PC-3 (cell line): ENCODE data around the gene PON1. TPM values are rescaled to one million over a fixed set of nuclear protein-coding genes. Genes with fewer than 3 reads are reported as not detected.
A peak's percentile ranks its signal among the peaks of the same experiment; 100 is the strongest.

ENCODE experiments used
- ATAC-seq: fragments of 200-7000 bp; cut with Tn5 transposase; 2 replicates; pipeline ENCODE4 v1.9.1; 2020; ENCODE audit warnings: mild to moderate bottlenecking, moderate library complexity
- BruUV-seq: library from RNA; stranded (reverse); fragments of 400-500 nt; replicated peaks from 2 replicates; lab custom pipeline; 2021; lab: Mats Ljungman, UMichigan
- CTCF ChIA-PET: fragments of 300-600 bp; sonication (Branson Sonifier 250); formaldehyde crosslinking; loops from one replicate; lab custom pipeline; 2022; ENCODE audit warnings: antibody characterized with exemption; lab: Charles Lee
- POLR2A ChIA-PET: fragments of 300-600 bp; sonication (Branson Sonifier 250); formaldehyde crosslinking; loops from one replicate; lab custom pipeline; 2022; ENCODE audit warnings: antibody characterized with exemption; ENCODE audit not compliant: unreplicated experiment; lab: Charles Lee
- DNase-seq: peaks from one replicate; pipeline ENCODE4 v3.0.0-alpha.2; 2015
- H2AFZ ChIP-seq: fragments of 300-600 bp; sonication (generic); 2 replicates; pipeline ENCODE4 v1.6.0; 2016; ENCODE audit warnings: antibody characterized with exemption, low read length
- H3F3A ChIP-seq: fragments of 300-600 bp; sonication (generic); one replicate; pipeline ENCODE4 v1.6.0; 2017; ENCODE audit warnings: antibody characterized with exemption, low read length, control low read depth, mild to moderate bottlenecking; ENCODE audit not compliant: unreplicated experiment
- H3K27ac ChIP-seq: fragments of 300-600 bp; sonication (generic); 2 replicates; pipeline ENCODE4 v1.5.1; 2016; ENCODE audit warnings: mild to moderate bottlenecking, low read length
- H3K27me3 ChIP-seq: fragments of 300-600 bp; sonication (generic); 2 replicates; pipeline ENCODE4 v1.6.1; 2016; ENCODE audit warnings: low read length, mixed read lengths
- H3K36me3 ChIP-seq: fragments of 300-600 bp; sonication (generic); 2 replicates; pipeline ENCODE4 v1.6.1; 2016; ENCODE audit warnings: low read depth, mixed run types, low read length, mixed read lengths
- H3K4me1 ChIP-seq: fragments of 300-600 bp; sonication (generic); 2 replicates; pipeline ENCODE4 v1.5.1; 2016; ENCODE audit warnings: low read length; ENCODE audit not compliant: insufficient read depth
- H3K4me2 ChIP-seq: fragments of 300-600 bp; sonication (generic); 2 replicates; pipeline ENCODE4 v1.6.0; 2016; ENCODE audit warnings: low read length
- H3K4me3 ChIP-seq: fragments of 300-600 bp; sonication (generic); 2 replicates; pipeline ENCODE4 v1.5.1; 2016; ENCODE audit warnings: mild to moderate bottlenecking, low read length, mixed read lengths
- H3K79me2 ChIP-seq: fragments of 300-600 bp; sonication (generic); 2 replicates; pipeline ENCODE4 v1.6.1; 2017; ENCODE audit warnings: low read length, mixed read lengths
- H3K9ac ChIP-seq: fragments of 300-600 bp; sonication (generic); 2 replicates; pipeline ENCODE4 v1.6.0; 2016; ENCODE audit warnings: mild to moderate bottlenecking, low read length
- H3K9me2 ChIP-seq: fragments of 300-600 bp; sonication (generic); replicated peaks from 2 replicates; pipeline ENCODE4 v1.6.1; 2016; ENCODE audit warnings: mixed run types, low read length, mixed read lengths
- H3K9me3 ChIP-seq: fragments of 300-600 bp; sonication (generic); 2 replicates; pipeline ENCODE4 v1.6.1; 2016; ENCODE audit warnings: low read length, mixed read lengths
- H4K20me1 ChIP-seq: fragments of 300-600 bp; sonication (generic); 2 replicates; pipeline ENCODE4 v1.6.1; 2016; ENCODE audit warnings: low read length, mixed read lengths
- EZH2 ChIP-seq: fragments of 300-600 bp; sonication (generic); IDR thresholded peaks from one replicate; pipeline ENCODE4 v1.6.1; 2017; ENCODE audit warnings: antibody characterized with exemption, mild to moderate bottlenecking, low read length; ENCODE audit not compliant: unreplicated experiment
- EZH2phosphoT487 ChIP-seq: fragments of 300-600 bp; sonication (generic); IDR thresholded peaks from 2 replicates; pipeline ENCODE4 v1.6.1; 2018; ENCODE audit warnings: mild to moderate bottlenecking, antibody characterized with exemption, low read length, borderline replicate concordance
- intact Hi-C: fragments of 100-400 bp; cut with micrococcal nuclease; formaldehyde crosslinking; loops from 2 replicates; pipeline ENCODE4 v1.9.0; 2023
- total RNA-seq: library from RNA; depleted of rRNA; stranded (reverse); fragments of >200 nt; gene quantifications from 2 replicates; pipeline ENCODE4 v1.2.3, GENCODE V29; 2014
- TF ChIP-seq, protein P1 (sequence below): fragments of 300-600 bp; sonication (generic); conservative IDR thresholded peaks from 2 replicates; pipeline ENCODE4 v1.5.1; 2017; ENCODE audit warnings: antibody characterized with exemption, low read depth, mild to moderate bottlenecking, low read length

The PON1 gene
- total RNA-seq, 1 experiment from 2014 or later, result not detected

GRCh38 chr7:95342642-95343307 lies 18.4 kb upstream of the PON1 start:
- intact Hi-C loops, result no loop called here
- POLR2A ChIA-PET, result no interaction called here
- Histone ChIP-seq H3K79me2 (no peaks in the 10 kb centered on the region), H3K4me1 (no peaks in the 10 kb centered on the region), H3K27me3 (no peaks in the 10 kb centered on the region), H3F3A (no peaks in the 10 kb centered on the region), H3K9ac (no peak overlapping the region), H3K36me3 (no peaks in the 10 kb centered on the region), H3K4me3 (no peak overlapping the region), H4K20me1 (no peaks in the 10 kb centered on the region), H2AFZ (no peak overlapping the region), H3K9me2 (no peaks in the 10 kb centered on the region), H3K27ac (no peak overlapping the region), H3K9me3 (no peaks in the 10 kb centered on the region), H3K4me2 (no peak overlapping the region)
- DNase-seq (no peak), ATAC-seq (no peak)
- CTCF ChIA-PET, result no interaction called here
- BruUV-seq, result no TSS peak
- TF ChIP-seq, protein P1, sequence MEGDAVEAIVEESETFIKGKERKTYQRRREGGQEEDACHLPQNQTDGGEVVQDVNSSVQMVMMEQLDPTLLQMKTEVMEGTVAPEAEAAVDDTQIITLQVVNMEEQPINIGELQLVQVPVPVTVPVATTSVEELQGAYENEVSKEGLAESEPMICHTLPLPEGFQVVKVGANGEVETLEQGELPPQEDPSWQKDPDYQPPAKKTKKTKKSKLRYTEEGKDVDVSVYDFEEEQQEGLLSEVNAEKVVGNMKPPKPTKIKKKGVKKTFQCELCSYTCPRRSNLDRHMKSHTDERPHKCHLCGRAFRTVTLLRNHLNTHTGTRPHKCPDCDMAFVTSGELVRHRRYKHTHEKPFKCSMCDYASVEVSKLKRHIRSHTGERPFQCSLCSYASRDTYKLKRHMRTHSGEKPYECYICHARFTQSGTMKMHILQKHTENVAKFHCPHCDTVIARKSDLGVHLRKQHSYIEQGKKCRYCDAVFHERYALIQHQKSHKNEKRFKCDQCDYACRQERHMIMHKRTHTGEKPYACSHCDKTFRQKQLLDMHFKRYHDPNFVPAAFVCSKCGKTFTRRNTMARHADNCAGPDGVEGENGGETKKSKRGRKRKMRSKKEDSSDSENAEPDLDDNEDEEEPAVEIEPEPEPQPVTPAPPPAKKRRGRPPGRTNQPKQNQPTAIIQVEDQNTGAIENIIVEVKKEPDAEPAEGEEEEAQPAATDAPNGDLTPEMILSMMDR, result 0 out of 2 replicates have a peak, but pooled peaks have one; percentile 12
- TF ChIP-seq EZH2, result no peak
- TF ChIP-seq EZH2phosphoT487, result no peak

- BruUV-seq, result no TSS peak
- no peaks in the 10 kb centered on the region for H3K4me1 ChIP-seq
- H3K36me3 ChIP-seq, result no peaks in the 10 kb centered on the region
- H3K9me3 ChIP-seq, result no peaks in the 10 kb centered on the region
- no peak overlapping the region for H3K4me3 ChIP-seq
- no peak for DNase-seq
- no peak overlapping the region for H3K4me2 ChIP-seq
- POLR2A ChIA-PET, result no interaction called here
- no peak overlapping the region for H3K27ac ChIP-seq
- no peaks in the 10 kb centered on the region for H3K79me2 ChIP-seq
- H3F3A ChIP-seq, result no peaks in the 10 kb centered on the region
- H4K20me1 ChIP-seq, result no peaks in the 10 kb centered on the region
- no peak overlapping the region for H2AFZ ChIP-seq
- no peak overlapping the region for H3K9ac ChIP-seq
- no peaks in the 10 kb centered on the region for H3K9me2 ChIP-seq
- H3K27me3 ChIP-seq, result no peaks in the 10 kb centered on the region
- intact Hi-C loops, result no loop called here
- CTCF ChIA-PET, result no interaction called here
- no peak for ATAC-seq
- TF ChIP-seq, protein P1, result no peak
- TF ChIP-seq EZH2phosphoT487 (no peak), EZH2 (no peak)
Observed at GRCh38 chr7:95342029-95342428, 17.7 kb upstream of the PON1 start.

- POLR2A ChIA-PET, result no interaction called here
- no peak overlapping the region for H3K9ac ChIP-seq
- no peaks in the 10 kb centered on the region for H3K36me3 ChIP-seq
- intact Hi-C loops, result no loop called here
- no TSS peak for BruUV-seq
- no peaks in the 10 kb centered on the region for H3F3A ChIP-seq
- no peaks in the 10 kb centered on the region for H3K9me3 ChIP-seq
- no peaks in the 10 kb centered on the region for H3K79me2 ChIP-seq
- H4K20me1 ChIP-seq, result no peaks in the 10 kb centered on the region
- ATAC-seq, result no peak
- CTCF ChIA-PET, result no interaction called here
- no peak overlapping the region for H2AFZ ChIP-seq
- no peak for DNase-seq
- TF ChIP-seq EZH2 (no peak), EZH2phosphoT487 (no peak)
- TF ChIP-seq, protein P1, result no peak
- H3K27ac ChIP-seq, result no peak overlapping the region
- H3K4me1 ChIP-seq, result peaks cover 2% of the 10 kb centered on the region; the same call in 1 of the 2 replicates
- H3K9me2 ChIP-seq, result no peaks in the 10 kb centered on the region
- no peaks in the 10 kb centered on the region for H3K27me3 ChIP-seq
- H3K4me2 ChIP-seq, result no peak overlapping the region
- no peak overlapping the region for H3K4me3 ChIP-seq
Observed at GRCh38 chr7:95340491-95340890, 16.2 kb upstream of the PON1 start.
